ENCODE results near the gene INPP5D. TPM values are rescaled to one million over a fixed set of nuclear protein-coding genes. Genes with fewer than 3 reads are reported as not detected.

Gene INPP5D
- total RNA-seq, 1 experiment from 2014 or later = 17.2 TPM

DNA sequence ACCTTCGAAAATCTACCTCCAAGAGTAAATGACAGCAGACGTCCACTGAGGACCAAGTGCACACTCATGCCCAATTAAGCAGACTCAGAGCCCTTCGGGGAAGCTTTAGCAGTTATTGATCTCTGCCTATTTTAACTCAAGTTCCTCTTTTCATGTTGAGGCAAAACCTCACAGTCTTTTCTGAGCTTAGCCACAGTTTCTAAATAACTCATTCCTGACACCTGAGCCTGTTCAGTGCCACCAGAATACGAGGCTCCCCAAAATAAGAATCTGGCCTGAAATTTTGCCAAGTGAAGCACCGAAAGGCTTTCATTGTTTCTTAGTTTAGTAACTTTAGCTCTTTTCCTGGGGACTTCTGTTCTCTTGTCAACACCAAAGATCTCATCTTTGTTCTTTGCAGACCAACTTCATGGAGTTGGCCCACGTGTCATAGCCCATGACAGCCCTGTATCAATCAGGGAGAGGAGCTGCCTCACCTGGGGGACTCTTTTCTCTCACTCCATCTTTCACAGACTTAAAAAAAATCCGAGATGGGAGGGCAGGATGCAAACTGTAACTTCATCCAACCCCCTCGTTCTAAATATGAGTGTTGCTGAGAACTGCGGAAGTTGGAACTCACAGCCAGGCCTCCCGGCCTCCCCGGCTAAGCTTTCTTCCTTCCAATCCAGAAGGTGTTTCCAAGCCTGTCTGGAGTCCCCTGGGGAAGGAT lies 22.2 kb downstream of the INPP5D start (continued):
- TF ChIP-seq ETV6 (CRISPR knock-in tag; IDR thresholded peaks at IDR 0.05) (no peak), HMGA2 (CRISPR knock-in tag; IDR thresholded peaks at IDR 0.05) (no peak), ZNF219 (CRISPR knock-in tag; IDR thresholded peaks at IDR 0.05; ENCODE audit: borderline replicate concordance) (no peak)
- TF ChIP-seq, protein P1, sequence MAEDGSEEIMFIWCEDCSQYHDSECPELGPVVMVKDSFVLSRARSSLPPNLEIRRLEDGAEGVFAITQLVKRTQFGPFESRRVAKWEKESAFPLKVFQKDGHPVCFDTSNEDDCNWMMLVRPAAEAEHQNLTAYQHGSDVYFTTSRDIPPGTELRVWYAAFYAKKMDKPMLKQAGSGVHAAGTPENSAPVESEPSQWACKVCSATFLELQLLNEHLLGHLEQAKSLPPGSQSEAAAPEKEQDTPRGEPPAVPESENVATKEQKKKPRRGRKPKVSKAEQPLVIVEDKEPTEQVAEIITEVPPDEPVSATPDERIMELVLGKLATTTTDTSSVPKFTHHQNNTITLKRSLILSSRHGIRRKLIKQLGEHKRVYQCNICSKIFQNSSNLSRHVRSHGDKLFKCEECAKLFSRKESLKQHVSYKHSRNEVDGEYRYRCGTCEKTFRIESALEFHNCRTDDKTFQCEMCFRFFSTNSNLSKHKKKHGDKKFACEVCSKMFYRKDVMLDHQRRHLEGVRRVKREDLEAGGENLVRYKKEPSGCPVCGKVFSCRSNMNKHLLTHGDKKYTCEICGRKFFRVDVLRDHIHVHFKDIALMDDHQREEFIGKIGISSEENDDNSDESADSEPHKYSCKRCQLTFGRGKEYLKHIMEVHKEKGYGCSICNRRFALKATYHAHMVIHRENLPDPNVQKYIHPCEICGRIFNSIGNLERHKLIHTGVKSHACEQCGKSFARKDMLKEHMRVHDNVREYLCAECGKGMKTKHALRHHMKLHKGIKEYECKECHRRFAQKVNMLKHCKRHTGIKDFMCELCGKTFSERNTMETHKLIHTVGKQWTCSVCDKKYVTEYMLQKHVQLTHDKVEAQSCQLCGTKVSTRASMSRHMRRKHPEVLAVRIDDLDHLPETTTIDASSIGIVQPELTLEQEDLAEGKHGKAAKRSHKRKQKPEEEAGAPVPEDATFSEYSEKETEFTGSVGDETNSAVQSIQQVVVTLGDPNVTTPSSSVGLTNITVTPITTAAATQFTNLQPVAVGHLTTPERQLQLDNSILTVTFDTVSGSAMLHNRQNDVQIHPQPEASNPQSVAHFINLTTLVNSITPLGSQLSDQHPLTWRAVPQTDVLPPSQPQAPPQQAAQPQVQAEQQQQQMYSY (CRISPR knock-in tag; IDR thresholded peaks at IDR 0.05) = no peak
- TF ChIP-seq, protein P2, sequence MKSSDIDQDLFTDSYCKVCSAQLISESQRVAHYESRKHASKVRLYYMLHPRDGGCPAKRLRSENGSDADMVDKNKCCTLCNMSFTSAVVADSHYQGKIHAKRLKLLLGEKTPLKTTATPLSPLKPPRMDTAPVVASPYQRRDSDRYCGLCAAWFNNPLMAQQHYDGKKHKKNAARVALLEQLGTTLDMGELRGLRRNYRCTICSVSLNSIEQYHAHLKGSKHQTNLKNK (CRISPR knock-in tag; IDR thresholded peaks at IDR 0.05) = no peak

DNA sequence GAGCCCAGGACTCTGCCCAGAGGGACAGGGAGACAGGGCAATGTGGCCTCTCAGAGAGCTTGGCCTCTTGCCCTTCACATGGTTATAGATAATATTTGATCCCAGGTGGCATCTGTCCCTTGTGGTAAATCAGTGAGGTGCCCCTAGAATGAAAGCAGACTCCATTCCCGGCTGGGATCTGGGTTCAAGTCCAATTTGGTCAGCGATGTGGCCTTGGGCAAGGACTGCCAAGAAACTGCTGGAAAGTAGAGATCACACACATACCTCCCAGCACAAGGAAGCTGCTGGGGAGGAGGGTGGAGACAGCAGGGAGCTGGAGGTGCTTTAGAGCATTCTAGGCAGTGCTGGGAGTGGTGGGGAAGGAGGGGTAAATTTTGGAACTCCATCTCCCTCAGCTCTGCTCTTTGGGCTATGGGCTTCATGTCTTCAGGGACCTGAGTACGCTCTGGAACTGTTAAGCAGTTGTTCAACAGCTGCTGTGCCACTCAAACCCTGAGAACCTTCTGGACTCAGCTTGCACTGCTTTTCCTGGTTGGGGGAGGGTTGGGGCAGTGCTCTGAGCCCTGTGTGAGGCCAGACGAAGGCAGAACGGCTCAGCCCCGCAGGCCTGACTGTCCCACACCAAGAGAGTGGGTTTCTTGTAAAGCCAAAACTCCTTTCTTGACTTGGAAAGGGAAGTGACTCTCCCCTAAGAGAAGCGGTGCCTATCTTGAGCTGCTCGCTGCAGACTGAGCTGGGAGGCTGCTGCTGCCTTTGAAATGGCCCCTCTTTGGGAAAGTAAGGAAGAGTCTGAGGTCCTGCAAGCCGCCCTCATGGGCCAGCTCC lies 23.0 kb downstream of the INPP5D start:
- ATAC-seq = no peak
- CTCF ChIA-PET = interaction anchor here (0.8 to 1.3 kb wide), 2 partner anchors 10 to 84 kb away, joined by 3 read pairs; no protein-coding TSS in a partner anchor
- no peak overlapping the region for H3K4me3 Mint-ChIP-seq
- H3K27ac Mint-ChIP-seq = no peak overlapping the region; the same call in 1 of the 2 replicates
- POLR2A ChIA-PET = interaction anchor here (0.6 kb wide), 1 partner anchor 200 kb away, joined by 3 read pairs; no protein-coding TSS in a partner anchor
- H3K36me3 Mint-ChIP-seq = no peaks in the 10 kb centered on the region
- H3K4me1 Mint-ChIP-seq = peaks cover 16% of the 10 kb centered on the region
- no peaks in the 10 kb centered on the region for H3K9me3 Mint-ChIP-seq
- H3K27me3 Mint-ChIP-seq (ENCODE audit: low read depth) = no peaks in the 10 kb centered on the region
- no peak for DNase-seq (ENCODE audit: low spot score)
- TF ChIP-seq TEAD4 (CRISPR knock-in tag; IDR thresholded peaks at IDR 0.05) (no peak), TP53 (CRISPR knock-in tag; IDR thresholded peaks at IDR 0.05) (no peak), NR1H2 (CRISPR knock-in tag; IDR thresholded peaks at IDR 0.05) (no peak), FOXK1 (CRISPR knock-in tag; IDR thresholded peaks at IDR 0.05) (no peak), ZNF416 (CRISPR knock-in tag; IDR thresholded peaks at IDR 0.05) (no peak), NR2C2 (CRISPR knock-in tag; IDR thresholded peaks at IDR 0.05) (no peak), JUN (CRISPR knock-in tag; IDR thresholded peaks at IDR 0.05) (no peak)

DNA sequence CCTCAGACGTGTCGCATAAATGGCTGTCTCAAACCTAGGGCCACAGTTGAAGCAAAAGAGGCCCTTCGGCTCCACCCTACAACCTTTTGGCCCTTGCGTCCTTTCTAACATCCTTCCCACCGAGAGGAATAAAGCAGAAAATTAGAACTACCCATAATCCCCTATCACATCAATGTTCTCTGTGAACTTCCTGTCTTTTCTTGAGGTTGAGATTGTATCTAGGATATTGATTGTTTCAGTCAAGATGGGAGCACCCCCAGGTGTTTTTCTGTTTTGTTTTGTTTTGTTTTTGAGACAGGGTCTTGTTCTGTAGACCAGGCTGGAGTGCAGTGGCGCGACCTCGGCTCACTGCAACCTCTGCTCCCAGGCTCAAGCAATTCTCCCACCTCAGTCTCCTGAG lies 23.6 kb downstream of the INPP5D start:
- H3K36me3 Mint-ChIP-seq = no peaks in the 10 kb centered on the region
- no peaks in the 10 kb centered on the region for H3K27me3 Mint-ChIP-seq (ENCODE audit: low read depth)
- DNase-seq (ENCODE audit: low spot score) = no peak
- no peak overlapping the region for H3K27ac Mint-ChIP-seq
- ChIA-PET POLR2A (no interaction called here), CTCF (interaction anchor here (0.8 to 1.3 kb wide), 2 partner anchors 10 to 84 kb away, joined by 3 read pairs; no protein-coding TSS in a partner anchor)
- H3K9me3 Mint-ChIP-seq = no peaks in the 10 kb centered on the region
- H3K4me3 Mint-ChIP-seq = no peak overlapping the region
- no peak for TF ChIP-seq ZNF317 (CRISPR knock-in tag; IDR thresholded peaks at IDR 0.05; ENCODE audit: borderline replicate concordance, low read depth)
- no peak for TF ChIP-seq PRRX2 (CRISPR knock-in tag; IDR thresholded peaks at IDR 0.05)
- TF ChIP-seq, protein P3, sequence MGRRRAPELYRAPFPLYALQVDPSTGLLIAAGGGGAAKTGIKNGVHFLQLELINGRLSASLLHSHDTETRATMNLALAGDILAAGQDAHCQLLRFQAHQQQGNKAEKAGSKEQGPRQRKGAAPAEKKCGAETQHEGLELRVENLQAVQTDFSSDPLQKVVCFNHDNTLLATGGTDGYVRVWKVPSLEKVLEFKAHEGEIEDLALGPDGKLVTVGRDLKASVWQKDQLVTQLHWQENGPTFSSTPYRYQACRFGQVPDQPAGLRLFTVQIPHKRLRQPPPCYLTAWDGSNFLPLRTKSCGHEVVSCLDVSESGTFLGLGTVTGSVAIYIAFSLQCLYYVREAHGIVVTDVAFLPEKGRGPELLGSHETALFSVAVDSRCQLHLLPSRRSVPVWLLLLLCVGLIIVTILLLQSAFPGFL (CRISPR knock-in tag; IDR thresholded peaks at IDR 0.05; ENCODE audit: borderline replicate concordance) = no peak
- TF ChIP-seq GABPB1 (CRISPR knock-in tag; IDR thresholded peaks at IDR 0.05) = no peak
- TF ChIP-seq, protein P4, sequence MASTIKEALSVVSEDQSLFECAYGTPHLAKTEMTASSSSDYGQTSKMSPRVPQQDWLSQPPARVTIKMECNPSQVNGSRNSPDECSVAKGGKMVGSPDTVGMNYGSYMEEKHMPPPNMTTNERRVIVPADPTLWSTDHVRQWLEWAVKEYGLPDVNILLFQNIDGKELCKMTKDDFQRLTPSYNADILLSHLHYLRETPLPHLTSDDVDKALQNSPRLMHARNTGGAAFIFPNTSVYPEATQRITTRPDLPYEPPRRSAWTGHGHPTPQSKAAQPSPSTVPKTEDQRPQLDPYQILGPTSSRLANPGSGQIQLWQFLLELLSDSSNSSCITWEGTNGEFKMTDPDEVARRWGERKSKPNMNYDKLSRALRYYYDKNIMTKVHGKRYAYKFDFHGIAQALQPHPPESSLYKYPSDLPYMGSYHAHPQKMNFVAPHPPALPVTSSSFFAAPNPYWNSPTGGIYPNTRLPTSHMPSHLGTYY (CRISPR knock-in tag; IDR thresholded peaks at IDR 0.05) = no peak
- TF ChIP-seq, protein P5, sequence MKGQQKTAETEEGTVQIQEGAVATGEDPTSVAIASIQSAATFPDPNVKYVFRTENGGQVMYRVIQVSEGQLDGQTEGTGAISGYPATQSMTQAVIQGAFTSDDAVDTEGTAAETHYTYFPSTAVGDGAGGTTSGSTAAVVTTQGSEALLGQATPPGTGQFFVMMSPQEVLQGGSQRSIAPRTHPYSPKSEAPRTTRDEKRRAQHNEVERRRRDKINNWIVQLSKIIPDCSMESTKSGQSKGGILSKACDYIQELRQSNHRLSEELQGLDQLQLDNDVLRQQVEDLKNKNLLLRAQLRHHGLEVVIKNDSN (CRISPR knock-in tag; IDR thresholded peaks at IDR 0.05) = no peak
- no peak for TF ChIP-seq TEAD1 (CRISPR knock-in tag; IDR thresholded peaks at IDR 0.05)
- TF ChIP-seq SOX15 (CRISPR knock-in tag; IDR thresholded peaks at IDR 0.05) = no peak
- TF ChIP-seq, protein P6, sequence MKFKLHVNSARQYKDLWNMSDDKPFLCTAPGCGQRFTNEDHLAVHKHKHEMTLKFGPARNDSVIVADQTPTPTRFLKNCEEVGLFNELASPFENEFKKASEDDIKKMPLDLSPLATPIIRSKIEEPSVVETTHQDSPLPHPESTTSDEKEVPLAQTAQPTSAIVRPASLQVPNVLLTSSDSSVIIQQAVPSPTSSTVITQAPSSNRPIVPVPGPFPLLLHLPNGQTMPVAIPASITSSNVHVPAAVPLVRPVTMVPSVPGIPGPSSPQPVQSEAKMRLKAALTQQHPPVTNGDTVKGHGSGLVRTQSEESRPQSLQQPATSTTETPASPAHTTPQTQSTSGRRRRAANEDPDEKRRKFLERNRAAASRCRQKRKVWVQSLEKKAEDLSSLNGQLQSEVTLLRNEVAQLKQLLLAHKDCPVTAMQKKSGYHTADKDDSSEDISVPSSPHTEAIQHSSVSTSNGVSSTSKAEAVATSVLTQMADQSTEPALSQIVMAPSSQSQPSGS (CRISPR knock-in tag; IDR thresholded peaks at IDR 0.05; ENCODE audit: borderline replicate concordance, low read depth) = no peak
- peaks cover 16% of the 10 kb centered on the region for H3K4me1 Mint-ChIP-seq
- no peak for ATAC-seq

All from WTC11 (cell line).